Panc1 (cell line): ENCODE results near the gene ARID2. TPM values are rescaled to one million over a fixed set of nuclear protein-coding genes. Genes with fewer than 3 reads are reported as not detected.

ENCODE experiments used
- ATAC-seq: fragments of 200-7000 bp; cut with Tn5 transposase; 2 replicates; pipeline ENCODE4 v1.9.1; 2020; ENCODE audit warnings: mild to moderate bottlenecking, moderate library complexity
- BruUV-seq: library from RNA; stranded (reverse); fragments of 400-500 nt; replicated peaks from 2 replicates; lab custom pipeline; 2021; lab: Mats Ljungman, UMichigan
- CTCF ChIA-PET: fragments of 300-600 bp; sonication (Branson Sonifier 250); formaldehyde crosslinking; loops from one replicate; lab custom pipeline; 2022; ENCODE audit warnings: antibody characterized with exemption; lab: Charles Lee
- POLR2A ChIA-PET: fragments of 300-600 bp; sonication (Branson Sonifier 250); formaldehyde crosslinking; loops from one replicate; lab custom pipeline; 2022; ENCODE audit warnings: antibody characterized with exemption; lab: Charles Lee
- DNase-seq: peaks from one replicate; pipeline ENCODE4 v3.0.0-alpha.2; 2010; ENCODE audit warnings: low read depth, low spot score
- H3K27ac ChIP-seq: 2 replicates; pipeline ENCODE4 v1.5.1; 2011; ENCODE audit warnings: mild to moderate bottlenecking, low read length, inconsistent platforms
- H3K27me3 ChIP-seq: fragments of 200-500 bp; sonication (Bioruptor generic); 2 replicates; pipeline ENCODE4 v1.6.0; 2014; ENCODE audit warnings: low read length, inconsistent platforms; ENCODE audit not compliant: control insufficient read depth, insufficient read depth
- H3K36me3 ChIP-seq: fragments of 200-500 bp; sonication (Bioruptor generic); 2 replicates; pipeline ENCODE4 v1.5.1; 2014; ENCODE audit warnings: inconsistent platforms, mild to moderate bottlenecking, low read length, moderate library complexity; ENCODE audit not compliant: control insufficient read depth, insufficient read depth
- H3K4me1 ChIP-seq: 2 replicates; pipeline ENCODE4 v1.5.1; 2011; ENCODE audit warnings: inconsistent platforms, mild to moderate bottlenecking, low read length, moderate library complexity; ENCODE audit not compliant: control insufficient read depth, insufficient read depth
- H3K4me3 ChIP-seq, 2 experiments: 2 replicates each; pipeline ENCODE4 v1.5.1; 2011 to 2012; ENCODE audit warnings: low read depth in 2 of 2, low read length in 2 of 2, mild to moderate bottlenecking in 2 of 2, inconsistent platforms in 1 of 2, moderate library complexity in 1 of 2
- H3K9me3 ChIP-seq: fragments of 200-500 bp; sonication (Bioruptor generic); 2 replicates; pipeline ENCODE4 v1.5.1; 2014; ENCODE audit warnings: low read depth, mild to moderate bottlenecking, inconsistent platforms, low read length, moderate library complexity; ENCODE audit not compliant: control insufficient read depth, insufficient read depth
- POLR2AphosphoS5 ChIP-seq: IDR thresholded peaks from 2 replicates; pipeline ENCODE4 v1.6.1; 2012; ENCODE audit warnings: mild to moderate bottlenecking, low read depth, low read length, moderate library complexity
- SIN3A ChIP-seq: IDR thresholded peaks from 2 replicates; pipeline ENCODE4 v1.6.1; 2012; ENCODE audit warnings: low read depth, mild to moderate bottlenecking, low read length, moderate library complexity, borderline replicate concordance; ENCODE audit not compliant: insufficient read depth
- TCF7L2 ChIP-seq: IDR thresholded peaks from 2 replicates; pipeline ENCODE4 v1.6.1; 2011; ENCODE audit warnings: mild to moderate bottlenecking, low read depth, low read length, inconsistent platforms
- in situ Hi-C: cut with HindIII; loops from 2 replicates; pipeline ENCODE4 v1.10.0; 2016; ENCODE audit warnings: low sequenced_read_pairs, low pct_unique_long_range_greater_than_20kb
- intact Hi-C: fragments of 100-400 bp; cut with micrococcal nuclease; formaldehyde crosslinking; loops from one replicate; pipeline ENCODE4 v1.10.0; 2022; ENCODE audit not compliant: unreplicated experiment
- total RNA-seq: library from RNA; stranded (reverse); gene quantifications from one replicate; pipeline ENCODE4 v1.2.1, GENCODE V29; 2021; ENCODE audit not compliant: unreplicated experiment
- TF ChIP-seq, protein P1 (sequence below), 2 experiments: IDR thresholded peaks; 2 replicates each; pipeline ENCODE4 v1.6.1; 2011 to 2012; ENCODE audit warnings: low read depth in 2 of 2, control low read depth in 1 of 2, low read length in 1 of 2, mild to moderate bottlenecking in 1 of 2, moderate library complexity in 1 of 2; ENCODE audit not compliant: insufficient read depth in 1 of 2
- TF ChIP-seq, protein P2 (sequence below): fragments of 450-650 bp; IDR thresholded peaks from 2 replicates; pipeline ENCODE4 v1.5.1; 2017; ENCODE audit warnings: mild to moderate bottlenecking

The ARID2 gene
- total RNA-seq, 1 experiment from 2014 or later = 39.5 TPM

- Histone ChIP-seq H3K27ac (no peak overlapping the region), H3K36me3 (peaks cover 3% of the 10 kb centered on the region), H3K9me3 (no peaks in the 10 kb centered on the region), H3K4me1 (no peaks in the 10 kb centered on the region), H3K4me3 (no peak overlapping the region), H3K27me3 (no peaks in the 10 kb centered on the region)
- ATAC-seq = no peak
- intact Hi-C loops = no loop called here
- ChIA-PET POLR2A (interaction anchor here (0.6 kb wide), 1 partner anchor 27 kb away, joined by 4 read pairs; no protein-coding TSS in a partner anchor), CTCF (no interaction called here)
- DNase-seq = no peak
- in situ Hi-C loops = no loop called here
- TSS peak; percentile 7 for BruUV-seq
- TF ChIP-seq POLR2AphosphoS5 (no peak), SIN3A (no peak), TCF7L2 (no peak)
- TF ChIP-seq, protein P1, sequence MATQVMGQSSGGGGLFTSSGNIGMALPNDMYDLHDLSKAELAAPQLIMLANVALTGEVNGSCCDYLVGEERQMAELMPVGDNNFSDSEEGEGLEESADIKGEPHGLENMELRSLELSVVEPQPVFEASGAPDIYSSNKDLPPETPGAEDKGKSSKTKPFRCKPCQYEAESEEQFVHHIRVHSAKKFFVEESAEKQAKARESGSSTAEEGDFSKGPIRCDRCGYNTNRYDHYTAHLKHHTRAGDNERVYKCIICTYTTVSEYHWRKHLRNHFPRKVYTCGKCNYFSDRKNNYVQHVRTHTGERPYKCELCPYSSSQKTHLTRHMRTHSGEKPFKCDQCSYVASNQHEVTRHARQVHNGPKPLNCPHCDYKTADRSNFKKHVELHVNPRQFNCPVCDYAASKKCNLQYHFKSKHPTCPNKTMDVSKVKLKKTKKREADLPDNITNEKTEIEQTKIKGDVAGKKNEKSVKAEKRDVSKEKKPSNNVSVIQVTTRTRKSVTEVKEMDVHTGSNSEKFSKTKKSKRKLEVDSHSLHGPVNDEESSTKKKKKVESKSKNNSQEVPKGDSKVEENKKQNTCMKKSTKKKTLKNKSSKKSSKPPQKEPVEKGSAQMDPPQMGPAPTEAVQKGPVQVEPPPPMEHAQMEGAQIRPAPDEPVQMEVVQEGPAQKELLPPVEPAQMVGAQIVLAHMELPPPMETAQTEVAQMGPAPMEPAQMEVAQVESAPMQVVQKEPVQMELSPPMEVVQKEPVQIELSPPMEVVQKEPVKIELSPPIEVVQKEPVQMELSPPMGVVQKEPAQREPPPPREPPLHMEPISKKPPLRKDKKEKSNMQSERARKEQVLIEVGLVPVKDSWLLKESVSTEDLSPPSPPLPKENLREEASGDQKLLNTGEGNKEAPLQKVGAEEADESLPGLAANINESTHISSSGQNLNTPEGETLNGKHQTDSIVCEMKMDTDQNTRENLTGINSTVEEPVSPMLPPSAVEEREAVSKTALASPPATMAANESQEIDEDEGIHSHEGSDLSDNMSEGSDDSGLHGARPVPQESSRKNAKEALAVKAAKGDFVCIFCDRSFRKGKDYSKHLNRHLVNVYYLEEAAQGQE (IDR thresholded peaks at IDR 0.05; ENCODE audit: insufficient read depth in 1 of 2, low read depth in 2 of 2, low read length in 1 of 2) = no peak
- TF ChIP-seq, protein P2, sequence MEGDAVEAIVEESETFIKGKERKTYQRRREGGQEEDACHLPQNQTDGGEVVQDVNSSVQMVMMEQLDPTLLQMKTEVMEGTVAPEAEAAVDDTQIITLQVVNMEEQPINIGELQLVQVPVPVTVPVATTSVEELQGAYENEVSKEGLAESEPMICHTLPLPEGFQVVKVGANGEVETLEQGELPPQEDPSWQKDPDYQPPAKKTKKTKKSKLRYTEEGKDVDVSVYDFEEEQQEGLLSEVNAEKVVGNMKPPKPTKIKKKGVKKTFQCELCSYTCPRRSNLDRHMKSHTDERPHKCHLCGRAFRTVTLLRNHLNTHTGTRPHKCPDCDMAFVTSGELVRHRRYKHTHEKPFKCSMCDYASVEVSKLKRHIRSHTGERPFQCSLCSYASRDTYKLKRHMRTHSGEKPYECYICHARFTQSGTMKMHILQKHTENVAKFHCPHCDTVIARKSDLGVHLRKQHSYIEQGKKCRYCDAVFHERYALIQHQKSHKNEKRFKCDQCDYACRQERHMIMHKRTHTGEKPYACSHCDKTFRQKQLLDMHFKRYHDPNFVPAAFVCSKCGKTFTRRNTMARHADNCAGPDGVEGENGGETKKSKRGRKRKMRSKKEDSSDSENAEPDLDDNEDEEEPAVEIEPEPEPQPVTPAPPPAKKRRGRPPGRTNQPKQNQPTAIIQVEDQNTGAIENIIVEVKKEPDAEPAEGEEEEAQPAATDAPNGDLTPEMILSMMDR = no peak
These were observed 27.7 kb downstream of the ARID2 start for GRCh38 chr12:45757172-45757571.

DNA sequence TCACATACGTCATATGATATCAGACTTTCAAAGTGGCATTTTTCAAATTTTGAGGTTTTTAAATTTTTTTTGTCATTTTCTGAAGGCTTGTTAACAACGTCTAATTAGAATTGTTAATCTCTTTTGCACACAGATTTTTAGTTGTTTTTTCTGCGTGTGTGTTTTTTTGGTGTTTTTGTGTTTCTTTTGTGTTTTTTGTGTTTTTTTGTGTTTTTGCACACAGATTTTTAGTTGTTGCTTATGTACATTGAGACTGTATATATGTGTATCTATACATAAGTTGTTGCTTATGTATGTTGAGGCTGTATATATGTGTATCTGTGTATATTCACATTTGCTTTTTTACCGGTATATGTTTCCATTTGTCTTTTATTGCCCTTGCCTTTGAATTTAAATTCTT lies 30.8 kb downstream of the ARID2 start:
- ATAC-seq (no peak), DNase-seq (no peak)
- Histone ChIP-seq H3K4me3 (no peak overlapping the region), H3K36me3 (peaks cover 3% of the 10 kb centered on the region), H3K27me3 (no peaks in the 10 kb centered on the region), H3K4me1 (no peaks in the 10 kb centered on the region), H3K27ac (no peak overlapping the region), H3K9me3 (no peaks in the 10 kb centered on the region)
- ChIA-PET POLR2A (interaction anchor here (0.9 kb wide), 1 partner anchor 10 kb away, joined by 4 read pairs; no protein-coding TSS in a partner anchor), CTCF (interaction anchor here (0.6 to 1.0 kb wide), 2 partner anchors 213 to 538 kb away, joined by 3 to 11 read pairs; no protein-coding TSS in a partner anchor)
- intact Hi-C loops (no loop called here), in situ Hi-C loops (no loop called here)
- no TSS peak for BruUV-seq
- TF ChIP-seq SIN3A = no peak
